ENCODE measurements around the gene FAM90A1. TPM values are rescaled to one million over a fixed set of nuclear protein-coding genes. Genes with fewer than 3 reads are reported as not detected.
"Not testable (repeated sequence)": the region's sequence is repeated elsewhere in the genome, so short reads cannot be mapped to it uniquely, and the experiment has no call there.

FAM90A1 gene
- total and polyA plus RNA-seq, 10 donors, result 0.14 to 0.73 (median 0.23) TPM; not detected in 2

- H3K9me3 ChIP-seq; DNase-seq; H3K27me3 ChIP-seq (replicated peaks in 1 of 7); H3K4me3 ChIP-seq; H3K36me3 ChIP-seq; intact Hi-C loops (cut with DNase I; ENCODE audit: low total_unique reads); H3K27ac ChIP-seq: not testable (repeated sequence)
- WGBS, 5 donors, result 97 to 98% (median 98%) methylated on average over 13 to 22 of the region's 23 CpGs
- H3K4me1 ChIP-seq, result peaks cover 0 to 12% (median 0%) of the 10 kb centered on the region in 6 donors
These were observed 44.1 kb downstream of the FAM90A1 start for GRCh38 chr12:8183346-8183745.

- DNase-seq; H3K27ac ChIP-seq; intact Hi-C loops (cut with DNase I; ENCODE audit: low total_unique reads); H3K4me3 ChIP-seq; H3K36me3 ChIP-seq; H3K9me3 ChIP-seq; H3K27me3 ChIP-seq (replicated peaks in 1 of 7): not testable (repeated sequence)
- peaks cover 0 to 12% (median 0%) of the 10 kb centered on the region in 6 donors for H3K4me1 ChIP-seq
- WGBS, 5 donors, result 97 to 99% (median 98%) methylated on average over 7 of the region's 7 CpGs
These were observed 44.5 kb downstream of the FAM90A1 start for GRCh38 chr12:8182923-8183322.

GRCh38 chr12:8181271-8181670 is 46.1 kb downstream of the FAM90A1 start:
- intact Hi-C loops (cut with DNase I; ENCODE audit: low total_unique reads); DNase-seq; H3K36me3 ChIP-seq; H3K27me3 ChIP-seq (replicated peaks in 1 of 7); H3K9me3 ChIP-seq; H3K4me3 ChIP-seq; H3K27ac ChIP-seq: not testable (repeated sequence)
- peaks cover 0 to 12% (median 0%) of the 10 kb centered on the region in 6 donors for H3K4me1 ChIP-seq

- H3K27me3 ChIP-seq (replicated peaks in 1 of 7); intact Hi-C loops (cut with DNase I; ENCODE audit: low total_unique reads); H3K9me3 ChIP-seq; H3K36me3 ChIP-seq: not testable (repeated sequence)
- WGBS, 5 donors, result 0 to 2% (median 0%) methylated on average over 8 to 43 of the region's 43 CpGs
- Histone ChIP-seq H3K4me1 (peaks cover 0 to 12% (median 0%) of the 10 kb centered on the region in 6 donors), H3K4me3 (peak overlapping the region; percentile 50 to 86 (median 68)), H3K27ac (peak overlapping the region; percentile 75 to 89 (median 83))
- TF ChIP-seq CTCF (IDR thresholded peaks at IDR 0.05 in 8 of 11, conservative IDR thresholded peaks at IDR 0.05 in 3 of 11) (peak in 10 of 11 experiments; percentile 19 to 90 (median 74)), POLR2AphosphoS5 (IDR thresholded peaks at IDR 0.05) (peak; percentile 79 to 86 (median 80))
- DNase-seq, result peak; percentile 91
These were observed 47.3 kb downstream of the FAM90A1 start for GRCh38 chr12:8179989-8180585.

- H3K27me3 ChIP-seq (replicated peaks in 1 of 7); intact Hi-C loops (cut with DNase I; ENCODE audit: low total_unique reads); H3K27ac ChIP-seq; H3K4me1 ChIP-seq; DNase-seq; H3K9me3 ChIP-seq; H3K36me3 ChIP-seq; H3K4me3 ChIP-seq: not testable (repeated sequence)
- WGBS, 5 donors, result 93 to 100% (median 97%) methylated on average over 2 of the region's 2 CpGs
These were observed 54.5 kb downstream of the FAM90A1 start for GRCh38 chr12:8172911-8173310.

Other genes starting within 250 kb of the FAM90A1 start
- gene FOXJ2, start 194.9 kb downstream of the FAM90A1 start, total RNA-seq, result 10 to 100 TPM; 15.5 to 20.9 (median 18.4) TPM
- gene FOXJ2, start 194.9 kb downstream of the FAM90A1 start, polyA plus RNA-seq, result 1 to 10 TPM; 3.7 to 6.5 (median 5.6) TPM
- 10 to 100 TPM; 22.2 to 43.6 (median 36.6) TPM for gene C3AR1, start 161.3 kb downstream of the FAM90A1 start, total RNA-seq
- 1 to 10 TPM; 6.9 to 9.8 (median 7.9) TPM for gene C3AR1, start 161.3 kb downstream of the FAM90A1 start, polyA plus RNA-seq
- 10 to 100 TPM; 33.4 to 46.6 (median 36.6) TPM for gene NECAP1, start 145.3 kb downstream of the FAM90A1 start, total RNA-seq
- gene NECAP1, start 145.3 kb downstream of the FAM90A1 start, polyA plus RNA-seq, result 10 to 100 TPM; 13.9 to 22.8 (median 15.4) TPM
- gene CLEC4A, start 104.0 kb downstream of the FAM90A1 start, total RNA-seq, result 10 to 100 TPM in 2 of 7 donors, 1 to 10 TPM in 5; 5.2 to 19.6 (median 8.2) TPM
- gene CLEC4A, start 104.0 kb downstream of the FAM90A1 start, polyA plus RNA-seq, result 10 to 100 TPM in 2 of 3 donors, 1 to 10 TPM in 1; 8.4 to 15.3 (median 10.3) TPM
- under 1 TPM in 1 of 7 donors, not detected in 6; 0.19 TPM for gene ZNF705A, start 70.6 kb downstream of the FAM90A1 start, total RNA-seq
- gene ZNF705A, start 70.6 kb downstream of the FAM90A1 start, polyA plus RNA-seq, result not detected
- gene CLEC6A, start 228.3 kb upstream of the FAM90A1 start, total RNA-seq, result under 1 TPM in 3 of 7 donors, not detected in 4; 0.20 to 0.77 (median 0.30) TPM
- under 1 TPM in 2 of 3 donors, not detected in 1; 0.05 to 0.06 TPM for gene CLEC6A, start 228.3 kb upstream of the FAM90A1 start, polyA plus RNA-seq

All from spleen (tissue), 11 donors.